AG08396 (cell line): ENCODE results near the gene HSFX1.
"Not testable (repeated sequence)": the region's sequence is repeated elsewhere in the genome, so short reads cannot be mapped to it uniquely, and the experiment has no call there.

Experiments
- DNase-seq: peaks from one replicate; pipeline ENCODE4 v3.0.0; 2012; ENCODE audit warnings: low spot score, mixed read lengths

HSFX1 gene, protein sequence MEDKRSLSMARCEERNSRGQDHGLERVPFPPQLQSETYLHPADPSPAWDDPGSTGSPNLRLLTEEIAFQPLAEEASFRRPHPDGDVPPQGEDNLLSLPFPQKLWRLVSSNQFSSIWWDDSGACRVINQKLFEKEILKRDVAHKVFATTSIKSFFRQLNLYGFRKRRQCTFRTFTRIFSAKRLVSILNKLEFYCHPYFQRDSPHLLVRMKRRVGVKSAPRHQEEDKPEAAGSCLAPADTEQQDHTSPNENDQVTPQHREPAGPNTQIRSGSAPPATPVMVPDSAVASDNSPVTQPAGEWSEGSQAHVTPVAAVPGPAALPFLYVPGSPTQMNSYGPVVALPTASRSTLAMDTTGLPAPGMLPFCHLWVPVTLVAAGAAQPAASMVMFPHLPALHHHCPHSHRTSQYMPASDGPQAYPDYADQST

DNA sequence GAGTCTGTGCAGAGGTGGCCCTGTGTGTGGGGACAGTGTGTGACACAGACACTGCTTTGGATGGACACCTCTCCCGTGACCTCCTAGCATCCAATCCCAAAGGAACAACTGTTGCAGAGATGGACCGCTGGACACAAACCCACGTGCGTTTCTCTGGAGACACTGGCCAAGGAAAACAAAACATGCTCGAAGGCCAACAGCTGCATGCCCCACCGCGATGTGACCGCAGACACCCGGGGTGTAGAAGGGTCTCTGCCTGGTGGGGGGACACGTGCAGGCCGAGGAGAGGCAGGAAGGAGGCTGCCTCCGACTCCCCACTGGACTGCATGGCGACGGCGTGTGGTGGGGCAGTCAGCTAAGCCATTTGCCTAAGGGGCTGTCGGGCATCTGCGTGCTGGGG lies at the start of gene HSFX1:
HSFX1 (plus strand) TSS at position 301 of the 400 bp plus-strand sequence. CDS start 614 bp downstream, outside the sequence.
- not testable (repeated sequence) for DNase-seq

DNA sequence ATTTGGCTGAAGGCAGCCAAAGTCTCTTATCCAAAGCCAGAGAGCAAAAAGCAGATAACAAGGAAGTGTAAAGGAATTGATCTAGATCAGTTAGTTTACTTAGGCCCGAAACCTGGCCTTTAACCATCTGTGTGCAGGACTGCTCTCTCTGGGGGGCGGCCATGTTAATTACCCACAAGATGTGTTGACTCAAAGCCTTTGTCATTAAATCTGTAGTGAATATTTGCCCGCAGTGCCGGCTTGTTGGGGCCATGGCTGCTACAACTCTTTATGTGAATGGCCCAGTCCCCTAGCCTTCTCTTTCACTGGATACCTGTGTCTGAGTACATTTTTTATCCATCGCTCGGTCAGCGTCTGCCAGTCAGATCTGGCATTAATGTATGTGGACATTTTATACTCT lies 46.6 kb upstream of the HSFX1 start:
- DNase-seq: not testable (repeated sequence)

DNA sequence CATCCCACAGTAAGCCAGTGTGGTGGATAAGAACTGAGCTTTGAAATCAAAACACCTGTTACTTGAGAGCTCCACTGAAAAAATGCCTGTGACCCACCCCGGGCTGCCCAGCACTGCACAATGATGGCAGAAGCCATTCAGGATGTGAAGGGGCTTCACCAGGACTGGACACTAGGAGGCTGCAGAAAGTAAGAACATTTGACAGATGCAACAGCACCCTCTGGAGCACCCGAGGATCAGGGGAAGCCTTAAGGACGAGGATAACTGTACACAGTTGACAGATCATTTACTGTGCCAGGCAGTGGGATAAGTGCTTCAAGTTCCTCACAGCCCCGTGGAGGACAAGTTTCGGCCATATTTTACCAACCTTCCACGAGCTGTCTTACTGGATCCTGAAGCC lies 31.6 kb upstream of the HSFX1 start:
- DNase-seq: not testable (repeated sequence)

DNA sequence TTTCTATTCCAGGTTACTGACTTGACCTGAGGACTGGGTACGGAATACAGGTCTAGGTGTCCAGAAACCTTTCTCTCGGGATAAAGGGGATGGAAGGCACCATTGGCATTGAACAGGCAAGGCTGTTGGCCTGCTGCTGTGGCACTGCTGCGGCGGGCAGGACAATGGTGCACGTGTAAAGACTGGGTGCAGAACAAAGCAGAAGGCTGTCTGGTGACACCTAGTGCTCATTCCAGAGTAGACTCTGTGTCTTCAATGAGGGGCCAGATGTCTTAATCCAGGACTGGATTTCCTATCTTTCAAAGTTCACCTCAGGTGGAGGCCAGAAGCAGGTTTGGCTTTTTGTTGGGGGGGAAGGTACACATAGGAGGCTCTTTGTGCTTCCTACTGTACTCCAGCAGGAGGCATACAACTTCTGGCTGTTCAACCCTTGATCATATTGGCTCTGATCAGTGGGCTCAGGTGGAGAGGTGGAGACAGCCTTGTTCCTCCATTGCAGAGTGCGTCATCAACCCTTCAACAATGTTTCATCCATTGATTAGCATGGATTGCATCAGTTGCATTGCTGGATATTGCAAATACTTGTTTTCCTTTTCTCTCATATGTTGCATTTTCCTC lies 27.4 kb upstream of the HSFX1 start:
- DNase-seq: not testable (repeated sequence)

DNA sequence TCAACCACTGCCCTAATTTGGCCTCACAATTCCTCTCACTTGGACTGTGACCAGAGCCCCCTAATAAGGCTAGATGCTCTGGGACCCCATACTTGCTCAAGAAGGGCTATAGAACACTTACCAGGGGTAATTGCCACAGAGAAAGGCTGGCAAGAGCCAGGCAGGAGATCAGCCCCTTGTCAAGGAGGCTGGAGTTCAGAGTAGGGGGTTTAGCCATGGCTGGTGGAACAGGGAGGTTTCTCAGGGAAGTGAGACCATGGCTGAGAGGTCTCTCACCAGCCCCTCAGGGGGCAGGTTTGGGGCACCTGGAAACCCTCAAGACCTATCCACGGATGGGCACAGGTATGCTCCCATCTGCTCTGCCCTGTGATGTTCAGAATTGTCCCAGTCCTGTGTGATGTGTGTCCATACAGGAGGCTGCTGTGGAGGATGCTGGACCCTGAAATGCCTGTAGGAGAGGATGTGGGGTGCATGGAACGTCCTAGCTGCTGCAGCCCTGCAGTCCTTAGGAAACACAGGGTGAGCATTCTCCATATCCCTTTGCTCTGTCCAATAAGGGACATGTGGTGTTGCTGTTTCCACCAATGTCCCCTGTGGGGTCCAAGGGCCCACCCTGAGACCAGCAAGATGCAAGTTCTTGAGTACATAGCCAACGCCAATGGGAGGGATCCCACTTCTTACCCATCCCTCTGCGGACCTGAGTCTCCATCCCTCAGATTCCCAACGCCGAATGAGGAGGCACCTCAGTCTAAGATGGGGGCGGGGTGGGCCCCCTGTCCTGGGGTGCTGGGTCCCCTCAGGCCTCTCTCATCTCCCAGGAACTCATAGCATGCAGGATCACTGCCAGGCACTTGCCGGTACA lies 16.4 kb upstream of the HSFX1 start:
- DNase-seq: no peak

DNA sequence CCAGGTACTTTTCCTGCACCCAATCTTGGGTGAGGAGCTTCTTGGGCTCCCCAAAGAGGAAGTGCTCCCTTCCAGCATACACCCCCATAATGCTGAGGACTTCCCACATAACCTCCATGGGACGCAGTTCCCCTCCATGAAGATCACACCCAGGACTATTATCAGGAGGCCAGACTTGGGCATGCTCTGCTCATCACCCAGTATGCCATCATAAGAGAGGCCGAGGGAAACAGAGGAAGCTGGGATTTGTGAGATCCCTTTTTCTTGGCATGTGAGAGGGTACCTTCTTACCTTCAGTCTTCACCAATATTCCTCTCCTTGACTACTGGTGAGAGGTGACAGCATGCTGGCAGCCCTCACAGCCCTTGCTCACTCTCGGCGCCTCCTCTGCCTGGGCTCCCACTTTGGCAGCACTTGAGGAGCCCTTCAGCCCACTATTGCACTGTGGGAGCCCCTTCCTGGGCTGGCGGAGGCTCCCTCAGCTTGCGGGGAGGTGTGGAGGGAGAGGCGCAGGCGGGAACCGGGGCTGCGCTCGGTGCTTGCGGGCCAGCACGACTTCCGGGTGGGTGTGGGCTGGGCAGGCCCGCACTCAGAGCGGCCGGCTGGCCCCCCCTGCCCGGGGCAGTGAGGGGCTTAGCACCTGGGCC lies 15.7 kb upstream of the HSFX1 start:
- no peak for DNase-seq

DNA sequence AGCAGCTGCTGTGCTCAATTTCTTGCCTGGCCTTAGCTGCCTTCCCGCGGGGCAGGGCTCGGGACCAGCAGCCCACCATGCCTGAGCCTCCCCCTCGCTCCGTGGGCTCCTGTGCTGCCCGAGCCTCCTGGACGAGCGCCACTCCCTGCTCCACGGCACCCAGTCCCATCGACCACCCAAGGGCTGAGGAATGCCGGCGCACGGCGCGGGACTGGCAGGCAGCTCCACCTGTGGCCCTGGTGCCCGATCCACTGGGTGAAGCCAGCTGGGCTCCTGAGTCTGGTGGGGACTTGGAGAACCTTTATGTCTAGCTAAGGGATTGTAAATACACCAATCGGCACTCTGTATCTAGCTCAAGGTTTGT lies 15.2 kb upstream of the HSFX1 start:
- not testable (repeated sequence) for DNase-seq

DNA sequence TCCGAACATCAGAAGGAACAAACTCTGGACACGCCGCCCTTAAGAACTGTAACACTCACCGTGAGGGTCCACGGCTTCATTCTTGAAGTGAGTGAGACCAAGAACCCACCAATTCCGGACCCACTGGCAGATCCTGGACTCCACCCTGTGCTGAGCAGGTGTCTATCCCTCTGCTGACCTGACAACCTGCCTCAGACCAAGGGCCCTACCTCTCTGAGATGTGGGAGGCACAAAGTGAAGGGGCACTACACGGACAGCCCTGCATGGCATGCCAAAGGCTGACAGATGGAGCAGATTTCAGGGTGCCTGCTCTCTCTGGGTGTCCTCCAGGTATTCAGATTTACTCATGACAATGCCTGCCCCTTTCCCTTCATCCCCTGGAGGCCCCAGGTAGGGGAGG lies 14.0 kb upstream of the HSFX1 start:
- DNase-seq: no peak

DNA sequence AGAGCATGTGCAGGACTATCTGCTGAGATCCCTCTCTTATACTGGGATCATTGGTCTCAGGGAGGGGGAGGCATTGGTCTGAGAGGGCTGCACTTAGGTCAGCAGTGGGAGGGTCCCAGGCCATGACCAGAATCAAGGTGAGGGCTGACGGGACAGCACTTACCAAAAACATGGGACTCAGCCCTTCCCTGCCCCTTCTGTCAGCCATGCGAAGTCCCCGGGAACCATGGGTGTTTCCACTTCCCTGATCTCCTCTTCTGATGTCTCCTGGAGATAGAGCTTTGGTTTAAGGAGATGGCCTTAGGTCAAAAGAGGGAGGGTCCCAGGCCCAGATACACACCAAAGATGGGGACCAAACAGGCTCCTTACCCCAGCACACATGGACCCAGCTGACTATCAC lies 12.9 kb upstream of the HSFX1 start:
- DNase-seq: no peak

DNA sequence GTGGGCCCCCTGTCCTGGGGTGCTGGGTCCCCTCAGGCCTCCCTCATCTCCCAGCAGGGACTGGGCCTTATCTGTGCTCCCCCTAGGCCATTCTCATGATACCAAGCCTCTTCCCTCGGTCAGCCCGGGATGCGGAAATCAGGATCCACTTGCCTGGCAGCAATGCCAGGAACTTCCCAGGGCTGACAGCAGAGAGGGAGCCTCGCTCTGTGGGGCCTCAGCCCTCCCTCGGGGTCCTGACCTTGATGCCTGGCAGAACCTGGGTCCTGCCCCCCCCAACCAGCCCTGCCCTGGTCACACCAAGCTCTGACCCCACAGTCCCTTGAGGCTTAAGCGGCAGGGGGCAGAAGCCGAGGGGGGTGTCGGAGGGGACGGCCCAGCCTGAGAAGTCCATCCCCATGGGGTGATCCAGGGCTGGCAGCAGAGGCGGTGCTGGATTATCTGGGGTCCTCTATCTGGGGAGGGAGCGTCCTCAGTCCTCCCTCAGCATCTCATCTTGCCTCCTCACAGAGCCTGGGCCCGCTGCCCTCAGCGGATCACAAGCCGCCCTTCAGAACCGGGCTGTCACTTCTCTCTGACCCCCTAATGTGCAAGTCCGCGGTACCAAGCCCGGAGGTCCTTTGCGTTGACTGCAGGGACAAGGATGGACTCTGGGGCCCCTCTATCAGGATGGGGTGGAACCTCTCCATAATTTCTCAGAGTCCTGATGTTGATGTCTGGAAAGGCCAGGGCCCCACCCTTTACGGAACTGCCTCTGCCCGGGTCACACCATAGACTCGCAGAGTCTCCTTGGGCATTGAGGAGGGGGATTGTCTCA lies 11.8 kb upstream of the HSFX1 start:
- not testable (repeated sequence) for DNase-seq

DNA sequence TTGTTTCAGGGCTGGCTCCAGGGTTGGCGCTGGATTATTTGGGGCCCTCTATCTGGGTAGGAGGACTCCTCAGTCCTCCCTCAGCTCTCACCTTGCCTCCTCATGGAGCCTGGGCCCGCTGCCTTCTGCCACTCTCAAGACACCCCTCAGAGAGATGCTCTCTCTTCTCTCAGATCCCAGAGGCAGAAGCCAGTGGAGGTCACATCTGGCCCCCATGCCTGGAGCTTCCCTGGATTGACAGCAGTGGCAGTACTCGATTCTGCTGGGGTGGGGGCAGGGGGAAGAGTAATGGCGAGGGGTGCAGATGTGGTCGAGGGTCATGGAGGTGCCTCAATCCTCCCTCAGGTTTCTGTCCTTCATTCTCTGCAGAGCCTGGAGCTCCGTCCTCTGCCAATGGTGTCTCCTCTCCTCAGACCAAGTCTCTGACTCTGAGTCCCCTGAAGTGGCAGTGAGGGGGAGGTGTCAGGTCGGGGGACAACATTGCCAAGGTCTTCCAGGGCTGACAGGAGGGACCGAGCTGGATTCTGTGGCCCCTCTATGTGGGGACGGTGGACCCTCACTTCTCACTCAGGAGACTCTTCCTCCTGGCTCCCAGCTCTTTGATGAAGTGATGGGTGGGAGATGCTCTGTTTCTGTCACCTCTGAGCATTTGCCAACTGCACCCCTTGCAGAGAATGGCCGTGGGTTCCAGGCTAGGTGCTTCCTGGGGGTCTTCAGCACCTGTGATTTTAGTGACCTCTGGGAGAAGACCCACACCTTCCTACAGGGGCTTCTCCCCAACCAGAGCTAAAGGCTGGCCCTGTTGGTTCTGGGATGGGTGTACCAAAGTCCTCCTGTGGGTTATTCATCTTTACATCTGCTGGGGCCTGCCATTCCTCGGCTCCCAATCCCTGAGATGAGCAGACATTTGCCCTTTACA lies 10.9 kb upstream of the HSFX1 start:
- no peak for DNase-seq

DNA sequence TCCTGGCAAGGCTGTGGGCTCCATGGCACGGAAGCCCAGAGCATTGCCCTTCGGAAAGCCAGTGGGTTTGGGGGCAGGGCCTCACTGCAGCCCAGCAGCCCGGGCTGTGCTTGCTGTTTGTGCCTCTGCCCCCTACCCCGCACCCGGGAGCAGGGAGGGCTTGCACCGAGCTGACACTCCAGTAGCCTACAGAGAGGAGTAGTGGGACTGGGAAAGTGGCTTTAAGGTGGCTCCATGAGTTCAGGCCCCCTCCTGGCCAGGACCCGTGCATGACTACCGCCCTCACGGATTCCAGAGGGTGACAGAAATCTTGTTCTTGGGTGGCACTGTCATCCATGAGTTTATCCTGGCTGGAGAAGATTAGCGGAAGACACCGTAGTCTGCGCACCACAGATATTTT lies 3.5 kb upstream of the HSFX1 start:
- not testable (repeated sequence) for DNase-seq

DNA sequence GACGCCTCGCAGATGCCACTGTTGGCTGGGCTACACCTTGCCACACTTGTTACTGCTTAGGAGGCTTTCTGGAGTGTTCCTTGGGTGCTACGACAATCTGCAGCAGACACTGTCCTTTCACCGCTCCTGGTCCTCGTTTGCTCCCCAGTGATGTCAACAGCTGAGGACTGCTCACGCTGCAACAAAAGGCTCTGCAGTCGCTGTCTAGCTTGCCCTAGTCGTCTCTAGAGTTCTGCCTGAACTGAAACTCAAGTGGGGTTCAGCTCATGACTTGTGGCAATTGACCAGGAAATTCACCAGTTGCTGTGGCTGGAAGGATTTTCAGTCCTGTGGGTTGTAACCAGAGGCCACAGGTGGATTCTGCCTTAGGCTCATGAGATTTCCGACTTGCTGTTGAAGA lies 842 bp upstream of the HSFX1 start:
- DNase-seq: not testable (repeated sequence)

DNA sequence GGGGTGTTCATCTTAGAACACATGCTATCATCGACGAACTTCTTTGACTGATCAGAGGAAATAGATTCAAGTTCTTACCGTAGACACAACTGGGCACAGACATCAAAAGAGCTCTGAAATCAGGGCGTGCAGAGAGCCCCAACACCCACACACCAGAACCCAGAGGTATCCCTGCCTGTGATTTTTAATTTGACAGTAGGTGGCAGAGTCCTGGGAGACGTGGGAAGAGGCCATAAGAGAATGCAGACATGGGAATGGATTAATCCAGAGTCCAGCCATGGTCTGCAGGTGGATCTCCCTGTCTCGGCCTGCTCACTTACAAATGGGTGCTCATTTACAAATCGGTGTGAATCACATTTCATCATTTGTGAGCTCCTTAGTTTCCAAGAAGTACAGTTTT lies 4.1 kb downstream of the HSFX1 start:
- DNase-seq: not testable (repeated sequence)

DNA sequence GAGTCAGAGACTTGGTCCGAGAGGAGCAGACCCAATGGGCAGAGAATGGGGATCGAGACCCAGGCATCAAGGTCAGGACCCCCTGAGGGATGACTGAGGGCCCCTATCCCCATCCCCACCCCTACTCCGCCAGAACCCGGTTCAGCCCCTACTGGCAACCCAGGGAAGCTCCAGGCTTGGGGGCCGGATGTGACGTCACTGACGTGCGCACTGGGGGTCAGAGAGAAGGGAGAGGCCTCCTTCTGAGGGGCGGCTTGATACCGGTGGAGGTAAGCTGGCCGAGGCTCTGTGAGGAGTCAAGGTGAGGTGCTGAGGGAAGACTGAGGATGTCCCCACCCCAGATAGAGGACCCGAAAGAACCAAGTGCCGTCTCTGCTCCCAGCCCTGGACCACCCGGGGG lies 7.9 kb downstream of the HSFX1 start, which contains the start of gene MAGEA9:
MAGEA9 (plus strand) TSS at position 204 of the 400 bp plus-strand sequence. CDS start 4,281 bp downstream, outside the sequence.
- not testable (repeated sequence) for DNase-seq

DNA sequence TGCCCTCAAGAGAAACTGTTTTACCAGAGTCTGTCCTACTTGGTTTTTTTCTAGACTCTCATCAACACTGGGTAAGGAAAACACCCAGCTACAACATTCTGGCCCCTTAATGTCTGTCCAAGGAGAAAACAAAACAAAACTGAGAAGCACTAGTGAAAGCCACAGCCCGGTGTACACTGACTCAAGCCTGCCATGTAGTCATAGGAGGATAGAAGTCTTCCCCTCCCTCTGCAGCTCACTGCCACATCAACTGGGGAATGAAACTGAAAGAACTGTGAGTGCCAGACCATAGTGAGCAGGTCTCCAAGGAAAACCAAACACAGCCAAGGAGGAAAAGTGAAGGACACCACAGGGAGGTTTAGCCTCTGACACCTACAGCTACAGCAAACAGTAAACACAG lies 21.7 kb downstream of the HSFX1 start:
- DNase-seq: not testable (repeated sequence)

DNA sequence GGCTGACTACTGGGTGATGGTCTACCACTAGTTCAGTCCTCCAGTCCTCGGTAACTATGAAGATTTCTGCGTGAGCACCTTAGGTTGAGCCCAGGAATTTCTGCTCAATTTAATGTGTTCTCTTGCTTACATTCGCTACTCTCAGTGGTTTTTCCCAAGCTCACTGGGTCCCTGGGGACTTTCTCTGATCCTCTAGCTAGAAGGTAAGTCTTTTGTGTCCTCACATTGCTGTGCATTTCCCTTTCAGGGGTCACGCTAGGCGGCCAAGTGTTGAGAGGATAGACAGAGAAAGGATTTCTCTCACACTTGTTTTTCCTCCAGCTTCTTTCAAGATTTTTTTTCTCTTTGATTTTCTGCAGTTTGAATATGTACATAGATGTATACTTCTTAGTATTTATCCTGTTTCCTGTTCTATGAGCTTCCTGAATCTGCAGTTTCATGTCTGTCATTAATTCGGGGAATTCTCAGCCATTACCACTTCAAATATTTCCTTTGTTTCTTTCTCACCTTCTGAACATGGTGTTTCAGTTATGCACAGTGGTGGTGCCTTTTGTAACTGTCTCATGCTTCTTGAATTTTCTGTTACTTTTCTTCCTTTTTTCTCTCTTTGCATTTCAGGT lies 25.3 kb downstream of the HSFX1 start:
- no peak for DNase-seq

DNA sequence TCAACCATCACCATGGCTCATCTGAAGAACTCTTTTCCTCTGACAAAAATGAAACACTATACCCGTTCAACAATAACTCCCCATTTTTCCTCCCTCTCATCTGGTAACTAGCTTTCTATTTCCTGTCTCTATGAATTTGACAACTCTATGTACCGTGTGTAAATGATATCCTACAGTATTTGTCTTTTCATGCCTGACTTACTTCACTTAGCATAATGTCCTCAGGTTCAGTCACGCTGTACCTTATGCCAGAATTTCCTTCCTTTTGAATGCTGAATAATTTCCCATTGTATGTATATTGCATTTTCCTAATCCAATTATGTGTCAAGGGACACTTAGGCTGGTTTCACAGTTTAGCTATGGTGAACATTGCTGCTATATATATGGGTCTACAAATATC lies 26.1 kb downstream of the HSFX1 start:
- no peak for DNase-seq

DNA sequence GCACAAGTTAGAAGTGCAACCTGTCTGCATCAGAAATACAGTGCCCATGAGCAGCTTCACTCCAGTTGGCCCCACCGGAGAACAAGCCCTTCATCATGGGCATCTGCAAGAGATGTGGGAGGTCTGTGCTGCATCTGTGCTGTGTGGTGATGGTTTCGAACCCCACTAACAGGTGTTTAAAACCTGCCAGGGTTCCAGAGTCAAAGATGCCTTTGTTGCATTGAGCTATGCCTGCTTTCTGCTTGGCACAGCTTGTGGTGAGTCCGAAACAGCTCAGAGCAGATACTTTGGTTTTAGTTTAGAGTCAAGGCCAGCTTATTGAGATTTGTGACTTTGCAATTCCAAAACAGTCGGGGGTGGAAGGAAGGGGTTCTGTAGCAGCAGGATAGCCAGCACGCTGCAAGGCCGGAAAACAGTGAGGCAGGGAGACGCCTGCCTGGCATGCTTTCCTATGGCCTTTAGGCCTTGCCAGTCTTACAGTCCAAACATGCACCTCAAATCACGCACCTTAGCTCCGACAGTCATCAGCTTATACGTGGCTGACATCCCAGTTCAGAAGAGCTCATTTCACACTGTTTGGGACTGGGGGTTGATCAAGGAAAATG lies 29.7 kb downstream of the HSFX1 start:
- DNase-seq: no peak
